ENCODE results near the gene COL5A3.
"Not testable (repeated sequence)": the region's sequence is repeated elsewhere in the genome, so short reads cannot be mapped to it uniquely, and the experiment has no call there.

Gene COL5A3

DNA sequence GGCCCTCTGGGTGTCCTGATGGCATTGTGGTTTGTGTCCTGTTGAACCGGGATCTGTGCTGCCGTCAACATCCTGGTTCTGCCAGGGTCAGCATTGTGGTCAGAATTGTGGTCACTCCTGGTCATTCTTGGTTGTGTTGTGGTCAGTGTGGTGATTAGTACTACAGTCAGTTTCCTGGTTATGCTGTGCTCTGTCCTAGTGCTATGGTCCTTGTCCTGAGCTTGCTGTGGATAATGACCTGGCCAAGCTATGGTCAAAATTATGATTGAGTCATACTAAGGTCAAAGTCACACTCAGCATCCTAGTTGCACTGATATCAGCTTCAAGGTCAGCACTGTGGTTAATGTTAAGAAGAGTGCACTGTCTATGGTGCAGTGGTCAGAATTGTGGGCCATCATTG, 69.5 kb downstream of the COL5A3 start:
- H3K4me3 ChIP-seq (ENCODE audit: low read depth, low read length), result no peak overlapping the region

DNA sequence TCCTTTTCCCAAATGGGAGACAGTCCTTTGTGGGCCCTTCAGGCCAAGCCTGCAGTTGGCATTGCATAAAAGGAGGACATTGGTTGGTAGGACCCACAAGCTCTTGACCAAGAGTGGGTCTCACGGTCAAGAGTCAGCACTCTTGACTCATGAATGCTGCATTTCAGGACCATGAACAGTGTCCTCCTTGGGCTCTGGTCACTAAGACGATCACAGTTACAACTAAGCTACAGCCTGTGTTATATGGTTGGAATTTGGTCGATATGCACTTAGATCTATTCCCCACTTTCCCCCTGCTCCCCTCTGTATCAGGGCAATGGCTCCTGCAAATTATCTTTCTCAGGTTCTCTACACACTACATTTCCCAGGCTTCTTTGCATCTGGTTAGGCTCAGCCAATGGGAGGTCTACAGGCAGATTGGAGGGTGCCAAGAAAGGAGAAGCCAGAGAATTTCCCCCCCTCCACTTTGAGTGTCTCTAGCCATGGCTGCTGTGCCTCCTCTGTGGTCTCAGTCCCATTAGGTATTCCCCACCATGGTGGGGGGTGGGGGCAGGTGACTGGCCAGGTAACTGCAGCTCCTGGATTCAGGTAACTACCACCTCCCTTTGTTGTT, 70.9 kb downstream of the COL5A3 start:
- H3K4me3 ChIP-seq (ENCODE audit: low read depth, low read length), result no peak overlapping the region

DNA sequence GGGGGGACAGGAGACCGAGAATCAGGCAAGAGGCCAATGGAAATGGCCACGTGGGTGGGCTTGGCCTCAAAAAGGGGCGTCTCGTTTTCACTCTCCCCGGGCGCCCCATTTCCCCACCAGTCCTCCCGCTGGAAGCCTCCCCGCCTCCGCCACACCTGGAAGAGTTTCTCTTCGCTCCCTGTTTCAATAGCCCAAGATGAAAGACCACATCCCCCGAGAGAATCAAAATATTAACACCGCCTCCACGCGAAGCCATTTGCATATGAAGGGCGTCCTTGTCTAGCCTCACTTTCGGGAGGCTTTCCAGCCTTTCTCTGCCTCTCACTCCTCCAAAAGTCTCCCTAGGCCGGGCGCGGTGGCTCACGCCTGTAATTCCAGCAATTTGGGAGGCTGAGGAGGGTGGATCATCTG, 73.3 kb downstream of the COL5A3 start:
- H3K4me3 ChIP-seq (ENCODE audit: low read depth, low read length), result peak overlapping the region; percentile 10

DNA sequence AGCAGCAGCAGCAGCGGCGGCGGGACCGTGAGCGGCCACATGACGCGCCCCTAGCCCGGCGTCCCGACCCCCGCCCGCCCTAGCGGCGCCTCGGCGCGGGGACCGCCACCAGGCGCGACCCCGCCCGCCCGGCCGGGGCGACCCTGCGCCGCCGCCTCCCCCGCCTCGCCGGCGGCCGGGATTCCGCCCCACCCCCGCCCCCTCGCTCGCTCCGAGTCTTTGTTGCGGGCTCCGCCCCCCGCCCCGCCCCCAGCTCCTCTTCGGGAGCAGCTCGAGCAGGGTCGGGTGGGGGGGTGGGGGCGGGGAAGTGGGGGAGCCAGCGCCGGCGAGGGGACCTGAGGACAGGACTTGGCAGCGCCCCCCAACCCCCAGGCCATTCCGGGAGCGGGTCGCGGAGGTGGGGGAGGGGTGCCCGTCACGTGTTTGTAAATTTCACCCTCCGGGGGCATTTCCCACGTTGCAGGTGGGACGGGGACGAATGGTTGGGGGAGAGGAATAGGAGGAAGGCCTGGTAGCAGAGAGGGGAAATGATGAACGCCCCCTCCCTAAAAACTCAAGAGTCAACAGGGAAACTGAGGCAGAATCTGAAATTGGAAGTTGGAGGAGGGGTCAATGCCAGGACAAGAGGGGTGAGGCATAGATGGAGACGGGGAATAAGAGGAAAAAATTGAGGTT, 73.8 kb downstream of the COL5A3 start, which contains the start of gene OLFM2:
TSS of gene OLFM2 (minus strand) at position 190 of the 675 bp plus-strand sequence. CDS start at position 41, 149 bp downstream.
- peak within 1 kb of the TSS; percentile 92 for H3K4me3 ChIP-seq (ENCODE audit: low read depth, low read length)

DNA sequence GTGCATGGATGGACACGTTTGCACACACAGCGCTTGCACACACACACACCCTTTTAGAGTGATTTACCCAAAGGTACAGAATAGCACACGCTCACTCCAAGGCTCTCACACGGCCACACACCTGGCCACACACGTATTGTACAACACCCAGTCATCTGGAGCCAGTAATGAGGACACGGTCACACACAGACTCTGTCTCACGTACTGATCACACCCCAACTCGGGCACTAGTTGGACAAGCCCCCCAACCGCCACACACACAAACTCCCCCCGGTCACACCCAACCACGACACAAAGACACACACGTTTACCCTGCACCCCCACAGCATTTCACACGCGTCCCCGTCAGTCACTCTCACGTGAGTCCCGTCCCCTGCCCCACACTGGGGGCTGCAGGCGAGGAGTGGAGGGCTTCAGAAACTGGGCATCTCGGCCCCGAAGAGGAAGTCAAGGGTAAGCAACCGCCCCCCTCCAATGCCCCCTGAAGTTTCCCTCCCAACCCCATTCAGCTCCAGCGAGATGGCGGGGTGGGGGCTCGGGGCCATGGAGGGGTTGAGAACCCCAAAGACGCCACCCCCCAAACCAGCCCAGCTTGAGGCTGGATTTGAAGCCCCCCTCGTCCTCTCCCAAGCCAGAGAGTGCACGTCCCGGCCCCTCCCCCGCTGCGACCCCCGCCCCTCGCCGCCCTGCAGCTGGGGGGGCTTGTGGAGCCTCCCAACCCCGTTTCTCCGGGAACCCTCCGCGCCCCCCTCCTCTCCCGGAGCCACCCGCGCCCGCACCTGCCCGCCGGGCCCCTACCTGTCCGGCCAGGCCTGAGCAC, 74.6 kb downstream of the COL5A3 start:
- H3K4me3 ChIP-seq (ENCODE audit: low read depth, low read length), result peak overlapping the region; percentile 92

DNA sequence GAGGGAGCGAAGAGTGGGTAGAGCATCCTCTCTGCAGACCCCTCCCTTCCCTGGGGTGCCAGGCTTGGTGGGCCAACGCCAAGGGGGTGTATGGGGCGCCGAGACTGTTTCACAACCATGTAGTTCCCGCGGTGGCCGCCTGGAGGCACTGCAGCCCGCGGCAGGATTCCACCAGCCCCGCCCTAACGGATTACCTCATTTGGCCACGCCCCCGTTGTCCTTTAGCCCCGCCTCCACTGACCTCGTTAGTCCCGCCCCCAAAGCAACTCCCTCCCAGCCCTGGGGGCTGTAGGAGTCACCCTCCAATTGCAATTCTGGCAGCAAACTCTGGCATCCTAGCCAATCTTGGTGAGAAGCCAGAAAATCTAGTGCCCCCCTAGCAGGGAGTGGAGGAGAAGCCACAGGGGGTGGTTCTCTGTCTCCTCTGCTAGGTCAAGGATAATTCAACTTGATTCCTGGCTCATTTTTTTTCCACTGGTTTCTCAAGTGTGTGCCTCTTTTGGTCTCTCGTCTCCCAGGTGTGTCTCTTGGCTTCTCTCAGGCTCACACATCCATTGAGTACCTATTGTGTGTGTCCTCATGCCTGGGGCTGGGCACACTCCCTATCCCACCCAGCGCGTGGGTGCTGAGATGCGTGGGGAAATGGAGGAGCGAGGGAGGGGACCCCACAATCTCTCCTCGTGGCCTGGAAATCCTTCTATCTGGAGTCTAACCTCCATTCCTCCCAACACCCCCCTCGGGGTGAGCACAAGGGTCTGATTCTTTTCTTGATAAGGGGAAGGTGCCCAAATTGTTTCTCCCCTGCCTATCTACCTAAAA, 76.0 kb downstream of the COL5A3 start:
- peak overlapping the region; percentile 92 for H3K4me3 ChIP-seq (ENCODE audit: low read depth, low read length)

DNA sequence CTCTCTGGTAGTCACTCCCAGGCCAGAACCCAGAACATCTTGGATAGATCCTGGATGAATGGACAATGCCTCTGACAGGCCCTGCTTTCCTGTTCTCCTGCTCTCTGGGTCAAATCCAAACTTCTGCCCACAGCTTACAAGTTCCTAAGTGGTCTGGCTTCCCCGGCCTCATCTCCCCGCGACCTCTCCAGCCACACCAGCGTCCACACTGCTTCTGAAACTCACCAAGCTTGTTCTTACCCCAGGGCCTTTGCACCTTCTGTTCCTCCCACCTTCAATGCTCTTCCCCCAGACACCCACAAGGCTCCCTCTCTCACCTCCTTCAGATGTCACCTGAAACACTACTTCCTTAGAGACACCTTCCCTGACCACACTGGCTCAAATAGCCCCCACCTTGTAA, 77.5 kb downstream of the COL5A3 start:
- H3K4me3 ChIP-seq (ENCODE audit: low read depth, low read length), result no peak overlapping the region

DNA sequence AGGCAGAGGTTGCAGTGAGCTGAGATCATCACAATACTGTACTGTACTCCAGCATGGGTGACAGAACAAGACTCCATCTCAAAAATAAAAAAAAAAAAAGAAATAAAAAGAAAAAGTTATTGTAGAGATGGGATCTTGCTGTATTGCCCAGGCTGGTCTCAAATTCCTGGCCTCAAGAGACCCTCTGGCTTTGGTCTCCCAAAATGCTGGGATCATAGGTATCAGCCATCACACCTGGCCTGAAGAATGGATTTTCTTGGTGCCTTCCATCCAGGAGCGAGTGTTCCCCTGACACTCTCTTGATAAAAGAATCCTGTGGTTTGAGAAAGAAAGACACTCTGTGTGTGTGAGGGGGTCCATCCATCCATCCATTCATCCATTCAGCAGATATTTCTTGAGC, 78.7 kb downstream of the COL5A3 start:
- H3K4me3 ChIP-seq (ENCODE audit: low read depth, low read length), result no peak overlapping the region

DNA sequence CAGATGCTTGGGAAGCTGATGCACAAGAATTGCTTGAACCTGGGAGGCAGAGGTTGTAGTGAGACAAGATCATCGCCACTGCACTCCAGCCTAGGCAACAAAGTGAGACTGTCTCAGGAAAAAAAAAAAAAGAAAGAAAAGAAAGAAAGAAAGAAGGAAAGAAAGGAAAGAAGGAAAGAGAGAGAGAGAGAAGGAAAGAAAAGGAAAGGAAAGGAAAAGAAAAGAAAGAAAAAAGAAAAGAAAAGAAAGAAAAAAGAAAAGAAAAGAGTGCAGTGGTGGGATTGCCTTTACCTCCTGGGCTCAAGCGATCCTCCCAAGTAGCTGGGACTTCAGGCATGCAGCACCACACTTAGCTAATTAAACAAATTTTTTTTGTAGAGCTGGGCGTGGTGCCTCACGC, 86.9 kb downstream of the COL5A3 start:
- no peak overlapping the region for H3K4me3 ChIP-seq (ENCODE audit: low read depth, low read length)

DNA sequence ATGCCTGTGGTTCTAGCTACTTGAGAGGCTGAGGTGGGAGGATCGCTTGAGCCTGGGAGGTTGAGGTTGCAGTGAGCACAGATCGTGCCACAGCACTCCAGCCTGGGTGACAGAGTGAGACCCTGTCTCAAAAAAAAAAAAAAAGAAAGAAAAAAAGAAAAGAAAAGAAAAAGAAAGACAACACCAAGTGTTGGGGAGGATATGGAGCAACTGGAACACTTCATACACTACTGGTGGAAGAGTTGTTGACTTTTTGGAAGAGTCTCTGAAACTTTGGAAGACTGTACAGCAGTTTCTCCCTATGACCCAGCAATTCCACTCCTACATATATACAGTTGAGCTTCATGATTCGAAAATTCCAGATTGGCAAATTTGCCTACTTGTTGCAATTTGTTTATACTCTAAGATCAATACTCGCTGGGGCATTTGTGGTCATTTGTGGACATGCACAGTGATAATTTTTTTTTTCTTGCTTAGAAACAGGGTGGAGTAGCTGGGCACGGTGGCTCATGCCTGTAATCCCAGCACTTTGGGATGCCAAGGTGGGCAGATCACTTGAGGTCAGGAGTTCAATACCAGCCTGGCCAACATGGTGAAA, 87.4 kb downstream of the COL5A3 start:
- not testable (repeated sequence) for H3K4me3 ChIP-seq (ENCODE audit: low read depth, low read length)

DNA sequence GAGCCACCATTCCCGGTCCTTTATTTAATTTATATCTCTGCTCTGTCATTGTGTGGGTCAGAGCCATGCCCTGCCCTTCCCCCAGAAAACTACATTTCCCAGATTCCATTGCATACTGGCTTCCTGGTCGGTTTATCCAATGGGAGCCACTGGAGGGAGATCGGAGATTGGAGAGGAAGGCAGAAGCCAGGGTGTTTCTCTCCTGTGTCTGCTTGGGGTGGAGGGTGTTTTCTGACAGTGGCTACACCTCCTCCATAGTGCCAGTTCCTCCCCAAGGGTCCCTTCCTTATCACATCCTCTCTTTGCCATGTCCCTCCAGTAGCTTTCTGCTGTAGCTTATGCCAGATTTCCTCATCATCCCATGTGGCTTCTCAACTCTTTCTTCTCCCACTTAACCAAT, 93.0 kb downstream of the COL5A3 start:
- no peak overlapping the region for H3K4me3 ChIP-seq (ENCODE audit: low read depth, low read length)

DNA sequence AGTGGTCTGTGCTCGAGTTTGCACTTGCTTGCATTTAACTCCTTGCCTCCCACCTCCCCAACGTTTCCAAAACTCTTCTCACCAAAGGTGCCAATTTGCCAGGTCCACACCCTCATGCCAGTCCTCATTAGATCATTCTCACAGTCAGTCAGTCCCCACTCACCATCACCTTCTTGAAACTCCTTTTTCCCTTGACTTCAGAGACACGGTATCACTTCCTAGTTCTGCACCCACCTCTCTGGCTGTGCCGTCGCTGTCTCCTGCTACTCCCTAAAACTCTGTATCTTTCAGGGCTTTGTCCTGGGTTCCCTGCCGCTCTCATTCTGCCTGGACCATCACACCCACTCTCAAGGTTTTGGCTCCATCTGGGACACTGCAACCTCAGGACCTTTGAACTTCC, 93.6 kb downstream of the COL5A3 start:
- no peak overlapping the region for H3K4me3 ChIP-seq (ENCODE audit: low read depth, low read length)

DNA sequence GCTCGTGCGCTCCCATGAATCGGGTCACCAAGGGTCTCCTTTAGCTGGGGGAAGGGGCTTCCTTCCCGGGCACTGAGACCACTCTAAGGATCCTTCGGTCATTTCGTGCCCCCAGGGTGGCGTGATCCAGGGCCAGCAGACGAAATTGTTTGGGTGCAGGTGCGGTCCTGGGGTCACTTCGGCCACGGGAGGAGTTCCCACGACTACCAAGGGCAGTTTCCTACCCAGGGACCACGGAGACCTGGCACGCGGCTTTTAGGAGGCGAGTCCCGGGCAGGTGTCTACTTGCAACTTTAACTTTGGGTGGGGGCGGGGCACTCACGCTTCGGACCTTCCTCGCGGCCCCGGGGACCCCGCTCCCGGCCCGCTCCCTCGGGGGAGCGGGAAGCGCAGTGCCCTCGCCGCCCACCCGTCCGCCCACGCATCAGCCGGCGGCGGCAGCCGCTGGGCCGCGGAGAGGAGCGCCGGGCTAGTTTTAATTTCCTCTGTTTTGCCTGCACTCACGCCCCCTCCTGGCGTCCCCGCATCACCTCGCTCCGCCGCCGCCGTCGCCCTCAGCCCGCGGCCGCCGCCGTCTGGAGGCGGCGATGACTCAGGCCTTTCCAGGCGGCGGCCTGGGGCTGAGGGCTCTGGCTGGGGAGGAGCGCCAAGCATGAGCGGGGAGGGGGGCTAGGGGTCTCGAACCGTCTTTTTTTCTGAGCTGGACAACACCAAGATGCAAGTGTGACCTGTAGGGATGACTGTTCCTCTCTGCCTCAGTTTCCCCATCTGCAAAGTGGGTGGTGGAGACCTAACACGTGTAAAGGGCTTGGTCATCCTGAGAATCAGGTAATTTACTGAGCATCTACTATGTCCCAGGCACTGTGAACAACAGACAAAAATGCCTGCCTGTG, 95.7 kb downstream of the COL5A3 start:
- H3K4me3 ChIP-seq (ENCODE audit: low read depth, low read length), result peak overlapping the region; percentile 38

DNA sequence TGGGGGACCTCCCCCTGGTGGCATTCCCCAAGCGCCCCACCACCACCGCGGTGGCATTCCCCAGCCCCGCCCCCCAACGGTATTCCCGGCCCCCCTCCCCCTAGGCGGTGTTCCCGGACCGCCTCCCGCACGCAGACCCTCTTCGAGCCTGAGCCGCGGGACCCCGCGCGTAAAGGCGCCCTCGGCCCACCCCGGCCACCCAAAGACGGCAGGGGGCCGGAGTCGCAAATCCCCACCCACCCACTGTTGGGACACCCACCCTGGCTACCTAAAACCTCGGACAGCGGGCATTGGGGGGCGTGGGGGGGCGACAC, 96.3 kb downstream of the COL5A3 start:
- H3K4me3 ChIP-seq (ENCODE audit: low read depth, low read length), result peak overlapping the region; percentile 38

DNA sequence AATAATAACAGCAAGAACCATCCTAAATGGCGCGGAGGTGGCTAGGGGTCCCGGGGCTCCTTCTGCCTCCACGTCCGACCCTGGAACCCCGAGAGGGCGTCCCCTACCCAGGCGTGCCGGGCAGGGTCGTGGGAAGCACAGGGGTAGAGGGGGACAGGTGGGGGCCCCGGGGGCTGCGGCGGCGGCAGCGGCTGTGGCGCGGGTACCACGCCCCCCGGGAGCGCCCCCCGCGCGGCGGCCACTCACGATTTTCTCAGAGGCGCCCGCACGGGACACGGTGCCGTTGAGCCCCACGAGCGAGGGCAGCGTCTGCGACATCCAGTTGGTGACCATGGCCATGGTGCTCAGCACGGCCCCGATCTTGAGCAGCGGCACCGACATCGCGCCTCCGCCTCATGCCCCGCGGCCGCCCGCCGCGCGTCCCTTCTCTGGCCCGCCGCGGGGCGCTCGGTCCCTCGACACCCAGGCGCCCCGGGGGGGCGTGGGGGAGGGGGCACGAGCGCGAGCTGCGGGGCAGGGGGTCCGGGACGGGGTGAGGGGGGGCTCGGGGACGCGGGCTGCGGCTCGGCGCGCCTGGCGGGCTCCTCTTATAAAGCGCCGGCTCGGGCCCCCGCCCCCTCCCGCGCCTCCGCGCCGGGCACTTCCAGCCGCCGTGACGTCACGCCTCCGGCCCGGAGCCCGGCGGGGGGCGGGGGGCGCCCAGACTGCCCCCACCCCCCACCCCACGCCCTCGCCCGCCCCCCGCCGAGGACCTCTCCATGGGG, 96.9 kb downstream of the COL5A3 start:
- H3K4me3 ChIP-seq (ENCODE audit: low read depth, low read length), result peak overlapping the region; percentile 53

DNA sequence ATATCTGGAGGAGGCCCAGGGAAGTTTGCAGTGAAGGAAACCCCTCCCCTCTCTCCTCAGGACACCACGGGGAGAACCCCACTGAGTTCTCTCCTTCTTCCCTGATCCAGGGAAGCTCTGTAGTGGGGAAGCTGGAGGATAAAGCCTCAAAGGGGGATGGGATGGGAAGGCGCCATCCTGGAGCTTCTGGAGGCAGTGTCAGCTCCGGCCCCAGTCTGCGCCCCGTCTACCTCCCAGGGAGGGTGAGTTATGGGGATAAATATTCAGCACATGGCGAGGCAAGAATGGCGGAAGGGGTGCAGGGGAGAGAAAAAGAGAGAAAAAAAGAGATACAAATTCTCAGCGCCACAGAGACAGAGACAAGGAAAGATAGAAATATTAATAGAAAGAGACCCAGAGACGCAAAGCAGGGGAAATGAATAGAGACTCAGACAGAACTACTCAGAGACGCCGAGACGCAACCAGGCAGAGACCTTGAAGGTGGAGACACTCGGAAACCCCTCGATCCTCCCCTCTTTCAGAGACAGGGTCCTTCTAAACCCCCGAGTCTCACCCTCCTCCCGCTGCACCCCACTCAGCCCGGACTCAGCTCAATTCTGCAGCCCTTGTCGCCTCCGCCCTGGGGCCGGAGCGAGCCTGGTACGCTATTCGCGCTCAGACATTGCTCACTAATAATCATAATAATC, 97.6 kb downstream of the COL5A3 start:
- peak overlapping the region; percentile 53 for H3K4me3 ChIP-seq (ENCODE audit: low read depth, low read length)

DNA sequence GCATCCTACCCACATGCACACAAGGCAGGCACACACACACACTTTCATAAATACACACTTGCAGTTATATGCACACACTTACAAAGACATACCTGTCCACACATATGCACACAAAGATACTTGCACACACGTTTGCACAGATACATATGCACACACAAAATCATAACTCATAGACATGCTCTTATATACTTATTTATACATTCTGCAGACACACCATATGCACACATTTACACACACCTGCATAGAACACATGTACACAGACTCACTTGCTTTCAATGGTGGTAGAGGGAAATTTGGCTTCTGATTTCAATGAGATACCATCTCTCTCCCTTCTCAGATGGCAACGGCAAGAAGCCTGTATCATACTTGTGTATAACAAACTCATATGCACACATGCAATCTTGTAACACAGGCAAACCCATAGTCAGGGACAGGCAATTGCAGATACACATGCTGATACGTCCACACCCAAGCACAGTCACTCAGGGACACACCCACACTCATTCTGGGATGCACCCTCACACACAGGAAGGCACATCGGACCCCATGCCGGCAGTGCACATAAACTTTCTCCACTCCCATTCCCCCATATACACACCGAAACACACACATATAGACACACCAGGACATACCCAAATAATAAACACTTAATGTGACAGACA, 98.6 kb downstream of the COL5A3 start:
- no peak overlapping the region for H3K4me3 ChIP-seq (ENCODE audit: low read depth, low read length)

DNA sequence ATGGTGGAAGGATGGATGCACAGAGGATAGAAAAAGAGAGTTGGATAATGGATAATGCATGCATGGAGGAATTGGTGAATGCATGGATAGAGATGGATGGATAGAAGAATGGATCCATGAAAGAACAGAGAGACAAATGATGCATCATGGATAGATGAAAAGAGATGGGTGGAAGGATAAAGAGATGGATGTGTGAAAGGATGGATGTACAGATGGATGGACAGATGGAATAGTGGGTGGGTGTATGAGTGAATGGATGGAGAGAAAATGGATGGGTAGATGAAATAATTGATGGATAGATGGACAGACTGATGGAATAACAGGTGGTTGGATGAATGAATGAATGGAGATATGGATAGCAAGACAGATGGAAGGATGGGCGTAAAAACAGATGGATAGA, 99.7 kb downstream of the COL5A3 start:
- no peak overlapping the region for H3K4me3 ChIP-seq (ENCODE audit: low read depth, low read length)
